Mammary epithelial cell (primary cell): ENCODE results near the gene NAT10.

Source experiments
- CTCF ChIP-seq, 2 donors: IDR thresholded peaks in 1 of 2; conservative IDR thresholded peaks in 1 of 2; 2 replicates each; pipeline ENCODE4 v1.5.1; 2011 to 2012; ENCODE audit warnings: inconsistent platforms in 2 of 2, low read length in 2 of 2, mild to moderate bottlenecking in 2 of 2, control low read depth in 1 of 2, low read depth in 1 of 2; ENCODE audit not compliant: insufficient read depth in 1 of 2; ENCODE audit errors: extremely low read depth in 1 of 2
- EZH2 ChIP-seq: IDR thresholded peaks from 2 replicates; pipeline ENCODE4 v1.6.1; 2012; ENCODE audit warnings: low read length, inconsistent platforms, borderline replicate concordance

DNA sequence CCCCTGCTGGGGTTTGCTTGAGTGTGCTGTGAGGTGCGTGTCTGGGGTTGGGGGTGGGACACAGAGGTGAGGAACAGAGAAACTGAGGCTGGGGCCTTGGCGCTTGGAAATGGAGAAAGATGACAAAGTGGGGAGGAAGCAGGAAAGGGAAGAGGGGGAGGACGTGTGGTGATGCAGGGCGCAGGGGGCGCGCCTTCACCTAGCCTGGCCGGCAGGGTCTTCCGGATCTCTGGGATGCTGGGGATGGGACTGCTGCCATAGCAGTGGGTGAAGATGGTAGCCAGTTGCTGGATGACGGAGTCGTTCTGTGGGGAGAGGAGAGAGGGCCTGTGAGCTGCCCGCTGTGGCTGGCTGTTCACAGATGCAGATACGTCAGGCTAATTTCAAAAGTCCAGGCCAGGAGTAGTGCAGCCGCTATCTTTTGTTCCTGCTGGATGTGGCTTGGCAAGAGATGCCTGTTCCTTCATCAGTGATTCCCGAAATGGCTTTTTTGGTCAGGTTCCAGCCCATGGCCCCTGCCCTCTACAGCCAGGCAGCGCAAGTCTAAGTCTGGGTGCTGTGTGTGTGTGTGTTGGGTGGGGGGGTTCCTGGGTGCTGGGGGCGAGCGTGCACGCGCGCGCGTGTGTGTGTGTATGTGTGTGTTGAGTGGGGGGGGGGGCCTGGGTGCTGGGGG, 54.8 kb downstream of the NAT10 start:
- TF ChIP-seq CTCF (conservative IDR thresholded peaks at IDR 0.05 in 1 of 2, IDR thresholded peaks at IDR 0.05 in 1 of 2; ENCODE audit: extremely low read depth in 1 of 2, insufficient read depth in 1 of 2, low read depth in 1 of 2, low read length in 2 of 2) (no peak), EZH2 (no peak)
